GM12878 (cell line): ENCODE results near the gene PRKN.

ENCODE experiments used
- CBX5 ChIP-seq: sonication (generic); IDR thresholded peaks from 2 replicates; pipeline ENCODE4 v1.6.1; 2016; ENCODE audit warnings: low read depth, moderate library complexity, mild to moderate bottlenecking, inconsistent platforms
- GABPA ChIP-seq: IDR thresholded peaks from 2 replicates; pipeline ENCODE4 v1.6.1; 2014; ENCODE audit warnings: antibody characterized with exemption, low read depth, mild to moderate bottlenecking, inconsistent platforms
- NR2F1 ChIP-seq: fragments of 450-650 bp; conservative IDR thresholded peaks from 2 replicates; pipeline ENCODE4 v1.6.1; 2017; ENCODE audit warnings: mild to moderate bottlenecking
- POLR2A ChIP-seq: IDR thresholded peaks from 2 replicates; pipeline ENCODE4 v1.6.1; 2011; ENCODE audit warnings: low read depth, mild to moderate bottlenecking, low read length
- POLR2AphosphoS5 ChIP-seq: IDR thresholded peaks from 2 replicates; pipeline ENCODE4 v1.6.1; 2011; ENCODE audit warnings: mild to moderate bottlenecking, low read length, inconsistent platforms
- RCOR1 ChIP-seq: conservative IDR thresholded peaks from 2 replicates; pipeline ENCODE4 v1.6.1; 2012; ENCODE audit warnings: low read depth, low read length, improper control_type of control experiment
- ZNF24 ChIP-seq: fragments of 450-650 bp; IDR thresholded peaks from 2 replicates; pipeline ENCODE4 v1.6.1; 2017; ENCODE audit warnings: antibody characterized with exemption, mild to moderate bottlenecking
- TF ChIP-seq, protein P1 (sequence below): fragments of 450-650 bp; IDR thresholded peaks from 2 replicates; pipeline ENCODE4 v1.6.1; 2018; ENCODE audit warnings: borderline replicate concordance, mild to moderate bottlenecking; ENCODE audit not compliant: partially characterized antibody

DNA sequence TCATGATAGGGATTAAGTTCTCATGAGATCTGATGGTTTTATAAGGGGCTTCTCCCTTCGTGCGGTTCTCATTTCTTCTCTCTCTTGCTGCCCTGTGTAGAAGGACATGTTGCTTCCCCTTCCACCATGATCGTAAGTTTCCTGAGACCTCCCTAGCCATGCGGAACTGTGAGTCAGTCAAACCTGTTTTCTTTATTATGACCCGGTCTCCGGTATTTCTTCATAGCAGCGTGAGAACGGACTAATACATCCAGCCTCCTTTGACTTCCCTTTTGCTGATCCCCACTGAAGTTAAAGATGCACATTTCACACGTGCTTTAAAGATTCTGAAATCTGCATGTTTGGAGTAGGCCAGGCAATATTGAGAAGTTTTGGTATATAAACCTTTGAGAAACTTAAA is 543.1 kb downstream of the PRKN start:
- TF ChIP-seq POLR2A (no peak), POLR2AphosphoS5 (no peak), RCOR1 (no peak), GABPA (no peak), NR2F1 (no peak), CBX5 (no peak), ZNF24 (no peak)
- TF ChIP-seq, protein P1, sequence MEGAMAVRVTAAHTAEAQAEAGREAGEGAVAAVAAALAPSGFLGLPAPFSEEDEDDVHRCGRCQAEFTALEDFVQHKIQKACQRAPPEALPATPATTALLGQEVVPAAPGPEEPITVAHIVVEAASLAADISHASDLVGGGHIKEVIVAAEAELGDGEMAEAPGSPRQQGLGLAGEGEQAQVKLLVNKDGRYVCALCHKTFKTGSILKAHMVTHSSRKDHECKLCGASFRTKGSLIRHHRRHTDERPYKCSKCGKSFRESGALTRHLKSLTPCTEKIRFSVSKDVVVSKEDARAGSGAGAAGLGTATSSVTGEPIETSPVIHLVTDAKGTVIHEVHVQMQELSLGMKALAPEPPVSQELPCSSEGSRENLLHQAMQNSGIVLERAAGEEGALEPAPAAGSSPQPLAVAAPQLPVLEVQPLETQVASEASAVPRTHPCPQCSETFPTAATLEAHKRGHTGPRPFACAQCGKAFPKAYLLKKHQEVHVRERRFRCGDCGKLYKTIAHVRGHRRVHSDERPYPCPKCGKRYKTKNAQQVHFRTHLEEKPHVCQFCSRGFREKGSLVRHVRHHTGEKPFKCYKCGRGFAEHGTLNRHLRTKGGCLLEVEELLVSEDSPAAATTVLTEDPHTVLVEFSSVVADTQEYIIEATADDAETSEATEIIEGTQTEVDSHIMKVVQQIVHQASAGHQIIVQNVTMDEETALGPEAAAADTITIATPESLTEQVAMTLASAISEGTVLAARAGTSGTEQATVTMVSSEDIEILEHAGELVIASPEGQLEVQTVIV, result no peak
